ENCODE data around the gene FOXJ1. TPM values are rescaled to one million over a fixed set of nuclear protein-coding genes. Genes with fewer than 3 reads are reported as not detected.

FOXJ1 gene
- total RNA-seq, 4 donors from 2014 or later, result not detected

DNA sequence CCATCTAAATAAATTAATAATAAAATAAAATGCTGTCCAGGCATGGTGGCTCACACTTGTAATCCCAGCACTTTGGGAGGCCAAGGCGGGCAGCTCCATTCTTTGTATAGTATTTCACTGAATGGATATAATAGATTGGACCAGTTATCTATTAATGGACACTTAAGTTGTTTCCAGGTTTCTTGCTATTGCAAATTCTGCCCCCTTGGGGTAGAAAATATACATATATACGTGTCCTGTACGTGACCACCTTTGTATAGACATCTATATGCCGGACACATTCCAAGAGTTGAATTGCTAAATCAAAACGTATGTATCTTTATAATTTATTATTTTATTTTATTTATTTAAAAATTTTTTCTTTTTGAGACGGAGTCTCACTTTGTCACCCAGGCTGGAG is 33.5 kb downstream of the FOXJ1 start:
- no peaks in the 10 kb centered on the region for H3K36me3 ChIP-seq
- H3K4me1 ChIP-seq, result peaks cover 0 to 13% (median 7%) of the 10 kb centered on the region in 4 donors
- H3K4me3 ChIP-seq, result no peak overlapping the region
- 79 to 83% methylated on average over 6 of the region's 6 CpGs for WGBS, 2 donors
- H3K27ac ChIP-seq, result no peak overlapping the region
- H3K9me3 ChIP-seq, result no peaks in the 10 kb centered on the region
- TF ChIP-seq, protein P1, sequence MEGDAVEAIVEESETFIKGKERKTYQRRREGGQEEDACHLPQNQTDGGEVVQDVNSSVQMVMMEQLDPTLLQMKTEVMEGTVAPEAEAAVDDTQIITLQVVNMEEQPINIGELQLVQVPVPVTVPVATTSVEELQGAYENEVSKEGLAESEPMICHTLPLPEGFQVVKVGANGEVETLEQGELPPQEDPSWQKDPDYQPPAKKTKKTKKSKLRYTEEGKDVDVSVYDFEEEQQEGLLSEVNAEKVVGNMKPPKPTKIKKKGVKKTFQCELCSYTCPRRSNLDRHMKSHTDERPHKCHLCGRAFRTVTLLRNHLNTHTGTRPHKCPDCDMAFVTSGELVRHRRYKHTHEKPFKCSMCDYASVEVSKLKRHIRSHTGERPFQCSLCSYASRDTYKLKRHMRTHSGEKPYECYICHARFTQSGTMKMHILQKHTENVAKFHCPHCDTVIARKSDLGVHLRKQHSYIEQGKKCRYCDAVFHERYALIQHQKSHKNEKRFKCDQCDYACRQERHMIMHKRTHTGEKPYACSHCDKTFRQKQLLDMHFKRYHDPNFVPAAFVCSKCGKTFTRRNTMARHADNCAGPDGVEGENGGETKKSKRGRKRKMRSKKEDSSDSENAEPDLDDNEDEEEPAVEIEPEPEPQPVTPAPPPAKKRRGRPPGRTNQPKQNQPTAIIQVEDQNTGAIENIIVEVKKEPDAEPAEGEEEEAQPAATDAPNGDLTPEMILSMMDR (IDR thresholded peaks at IDR 0.05), result no peak
- TF ChIP-seq POLR2A (IDR thresholded peaks at IDR 0.05), result no peak
- no peak for DNase-seq (ENCODE audit: low spot score in 2 of 2)
- no peaks in the 10 kb centered on the region for H3K27me3 ChIP-seq

DNA sequence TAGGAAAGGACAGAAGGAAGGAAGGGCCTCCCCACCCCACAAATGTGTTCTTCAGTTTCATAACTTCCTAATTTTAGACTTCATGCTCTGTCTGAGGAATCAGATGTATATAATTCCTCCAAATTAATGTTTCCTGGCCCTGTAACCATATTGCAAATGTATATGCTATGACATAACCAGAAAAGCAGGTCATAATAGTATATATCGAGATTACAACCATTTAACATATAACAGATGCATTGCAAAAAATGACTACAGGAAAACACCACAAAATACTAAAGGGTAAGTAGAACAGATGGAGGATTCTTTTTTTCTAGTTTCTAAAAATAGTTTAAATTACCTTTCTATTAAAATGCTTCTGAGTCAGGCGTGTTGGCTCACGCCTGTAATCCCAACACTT is 34.3 kb downstream of the FOXJ1 start:
- Histone ChIP-seq H3K36me3 (peaks cover 0 to 2% (median 0%) of the 10 kb centered on the region in 3 donors), H3K4me1 (peaks cover 0 to 21% (median 12%) of the 10 kb centered on the region in 4 donors), H3K27ac (no peak overlapping the region), H3K27me3 (no peaks in the 10 kb centered on the region), H3K9me3 (no peaks in the 10 kb centered on the region), H3K4me3 (no peak overlapping the region)
- WGBS, 2 donors, result 60 to 68% methylated on average over 3 of the region's 3 CpGs
- TF ChIP-seq, protein P1 (IDR thresholded peaks at IDR 0.05), result no peak
- no peak for TF ChIP-seq POLR2A (IDR thresholded peaks at IDR 0.05)
- no peak for DNase-seq (ENCODE audit: low spot score in 2 of 2)

DNA sequence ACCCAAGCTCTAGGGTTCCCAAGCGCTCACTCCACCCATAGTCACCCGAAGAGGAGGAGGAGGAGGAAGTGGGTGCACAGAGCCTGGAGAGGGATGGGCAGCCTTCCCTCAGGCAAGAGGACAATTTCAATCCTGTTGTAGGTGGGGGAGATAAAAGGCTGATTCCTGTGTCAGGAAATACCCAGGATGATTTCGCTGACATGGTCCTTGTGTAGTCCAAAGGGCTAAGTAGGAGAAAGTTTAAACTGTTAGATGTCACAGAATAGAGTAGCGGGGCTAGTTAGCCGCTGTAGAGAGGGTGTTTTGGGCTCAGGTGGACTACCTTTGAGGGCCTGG is 36.2 kb downstream of the FOXJ1 start:
- no peak for DNase-seq (ENCODE audit: low spot score in 2 of 2)
- H3K4me1 ChIP-seq, result peaks cover 0 to 25% (median 12%) of the 10 kb centered on the region in 4 donors
- H3K27me3 ChIP-seq, result no peaks in the 10 kb centered on the region
- no peak for TF ChIP-seq EP300 (IDR thresholded peaks at IDR 0.05)
- H3K27ac ChIP-seq, result no peak overlapping the region
- no peak overlapping the region for H3K4me3 ChIP-seq
- peaks cover 0 to 21% (median 0%) of the 10 kb centered on the region in 3 donors for H3K36me3 ChIP-seq
- no peaks in the 10 kb centered on the region for H3K9me3 ChIP-seq
- WGBS, 2 donors, result 77 to 78% methylated on average over 5 of the region's 5 CpGs

DNA sequence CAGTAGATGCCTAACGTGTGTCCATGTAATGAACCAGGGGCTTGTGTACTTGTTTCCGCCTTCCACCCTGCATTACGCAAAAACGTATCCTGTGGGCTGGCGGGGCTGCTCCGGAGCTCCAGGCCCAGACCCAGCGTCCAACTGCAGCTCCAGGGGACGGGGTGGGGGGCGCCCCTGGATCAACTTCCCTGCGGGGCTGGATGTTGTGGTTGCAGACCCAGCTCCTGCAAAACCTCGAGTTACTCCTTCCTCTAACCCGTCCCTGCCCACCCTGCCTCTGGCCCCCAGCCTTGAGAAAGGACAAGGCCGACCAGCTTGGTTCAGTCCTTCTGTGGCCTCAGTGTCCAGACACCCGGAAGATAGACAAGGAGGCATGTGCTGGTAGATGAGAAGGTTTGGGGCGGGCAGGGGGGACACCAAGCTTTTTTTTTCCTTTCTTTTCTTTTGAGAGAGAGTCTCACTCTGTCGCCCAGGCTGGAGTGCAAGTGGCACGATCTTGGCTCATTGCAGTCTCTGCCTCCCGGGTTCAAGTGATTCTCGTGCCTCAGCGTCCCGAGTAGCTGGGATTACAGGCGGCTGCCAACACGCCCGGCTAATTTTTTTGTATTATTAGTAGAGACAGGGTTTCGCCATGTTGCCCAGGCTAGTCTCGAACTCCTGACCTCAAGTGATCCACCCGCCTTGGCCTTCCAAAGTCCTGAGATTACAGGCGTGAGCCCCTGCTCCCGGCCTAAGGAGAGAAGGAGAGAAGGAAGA is 36.7 kb downstream of the FOXJ1 start:
- H3K4me3 ChIP-seq, result peak overlapping the region; percentile 64 to 82 (median 70)
- H3K27me3 ChIP-seq, result no peaks in the 10 kb centered on the region
- H3K9me3 ChIP-seq, result no peaks in the 10 kb centered on the region
- no peak for DNase-seq (ENCODE audit: low spot score in 2 of 2)
- H3K36me3 ChIP-seq, result peaks cover 0 to 26% (median 0%) of the 10 kb centered on the region in 3 donors
- WGBS, 2 donors, result 85 to 88% methylated on average over 25 to 29 of the region's 29 CpGs
- H3K27ac ChIP-seq, result peak overlapping the region; percentile 19 to 85 (median 82)
- TF ChIP-seq, protein P1 (IDR thresholded peaks at IDR 0.05), result no peak
- no peak for TF ChIP-seq POLR2A (IDR thresholded peaks at IDR 0.05)
- TF ChIP-seq EP300 (IDR thresholded peaks at IDR 0.05), result no peak
- H3K4me1 ChIP-seq, result peaks cover 0 to 25% (median 12%) of the 10 kb centered on the region in 4 donors

DNA sequence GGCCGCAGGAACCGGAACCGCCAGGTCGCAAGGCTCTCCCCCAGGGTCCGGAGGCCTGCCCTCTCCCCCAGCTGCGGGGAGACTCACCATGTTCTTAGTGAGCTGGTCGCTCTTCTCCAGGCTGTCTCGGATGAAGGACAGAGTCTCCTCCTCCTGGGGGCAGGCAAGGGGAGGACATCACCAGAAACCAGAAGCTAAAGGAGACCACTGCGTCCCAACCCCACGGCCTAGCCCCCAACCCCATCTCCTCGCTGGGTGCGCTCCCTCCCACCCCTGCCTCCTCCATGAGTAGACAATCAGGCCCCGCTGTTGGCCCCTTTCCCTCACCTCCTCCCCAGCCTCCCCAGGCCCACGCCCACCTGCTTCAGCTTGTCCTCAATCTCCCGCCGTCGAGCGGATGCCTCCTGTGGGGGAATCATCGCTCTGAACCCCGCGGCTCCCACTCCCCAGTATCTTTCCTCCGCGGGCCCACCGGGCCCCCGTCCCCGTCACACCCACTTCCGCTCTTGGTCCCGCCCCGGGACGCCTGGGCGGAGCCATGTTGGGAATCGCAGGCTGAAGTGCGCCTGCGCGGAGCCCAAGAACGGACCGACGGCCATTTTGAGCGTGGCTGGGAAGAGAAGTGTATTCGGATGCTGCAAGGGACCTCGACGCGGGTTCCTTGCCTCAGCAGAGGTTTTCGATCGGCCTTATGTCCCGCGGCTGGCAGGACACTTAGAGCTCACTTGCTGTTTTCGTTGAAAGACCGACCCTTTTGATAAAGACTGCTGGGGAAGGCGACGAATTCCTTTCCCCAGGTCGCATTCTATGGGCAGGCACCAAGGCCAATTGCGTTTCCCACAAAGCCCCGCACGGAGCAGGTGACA is 37.5 kb downstream of the FOXJ1 start, which contains the start of gene EXOC7:
Gene EXOC7, minus strand, starts transcription at position 514 of the 866 bp plus-strand sequence. Its CDS starts 95 bp downstream, at position 419.
- H3K9me3 ChIP-seq, result no peaks in the 10 kb centered on the region
- H3K27me3 ChIP-seq, result no peaks in the 10 kb centered on the region
- WGBS, 2 donors, result 4 to 5% methylated on average over 47 to 48 of the region's 55 CpGs
- TF ChIP-seq EP300 (IDR thresholded peaks at IDR 0.05) (peak; percentile 72 to 85), POLR2A (IDR thresholded peaks at IDR 0.05) (peak in 1 of 2 donors; percentile 45)
- TF ChIP-seq, protein P1 (IDR thresholded peaks at IDR 0.05), result peak in 2 of 5 experiments; percentile 32 to 33
- peaks cover 0 to 25% (median 12%) of the 10 kb centered on the region in 4 donors for H3K4me1 ChIP-seq
- peak; percentile 88 to 91 for DNase-seq (ENCODE audit: low spot score in 2 of 2)
- peak within 1 kb of the TSS; percentile 64 to 82 (median 70) for H3K4me3 ChIP-seq
- peak within 1 kb of the TSS; percentile 19 to 85 (median 82) for H3K27ac ChIP-seq
- peaks cover 0 to 34% (median 0%) of the 10 kb centered on the region in 3 donors for H3K36me3 ChIP-seq

Measured in tibial nerve (tissue), 4 donors.